Measurements from ENCODE around the gene NRP1. TPM values are rescaled to one million over a fixed set of nuclear protein-coding genes. Genes with fewer than 3 reads are reported as not detected.

NRP1 gene
- polyA plus RNA-seq, 1 of the 3 experiments (the other 2 are of a cell fraction), result 129 TPM

DNA sequence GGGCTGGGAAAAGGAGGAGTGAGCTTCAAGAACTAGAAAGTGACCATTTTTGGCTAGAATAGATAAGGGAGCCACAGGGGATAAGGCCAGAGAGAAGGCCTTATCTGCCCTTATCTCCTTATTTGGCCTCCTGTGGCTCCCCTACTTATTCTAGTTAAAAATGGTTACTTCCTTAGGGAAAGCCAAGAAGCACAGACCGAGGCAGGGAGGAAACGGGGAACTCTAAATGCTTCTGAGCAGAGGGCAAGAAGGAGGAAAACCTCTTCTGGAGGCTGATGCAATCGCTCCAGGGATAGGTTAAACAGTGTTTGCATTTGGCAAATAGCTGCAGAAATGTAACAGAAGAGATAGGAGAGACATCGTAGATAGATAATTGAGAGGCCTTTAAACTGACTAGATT, 18.6 kb downstream of the NRP1 start:
- H3K36me3 ChIP-seq (replicated peaks in 1 of 2; ENCODE audit: control insufficient read depth in 1 of 2, insufficient read depth in 2 of 2, low read length in 1 of 2), result peaks cover 4 to 84% of the 10 kb centered on the region in 2 experiments
- H3K27me3 ChIP-seq (ENCODE audit: insufficient read depth), result no peaks in the 10 kb centered on the region
- 90% methylated on average over 4 of the region's 4 CpGs for WGBS (ENCODE audit: low lambda C conversion rate)
- H3F3A ChIP-seq (replicated peaks; ENCODE audit: insufficient read depth), result peaks cover 20% of the 10 kb centered on the region
- no peaks in the 10 kb centered on the region for H3K9me2 ChIP-seq
- peaks cover 100% of the 10 kb centered on the region for H3K79me2 ChIP-seq (ENCODE audit: insufficient read depth)
- H3K4me1 ChIP-seq (ENCODE audit: control insufficient read depth in 1 of 2, insufficient read depth in 2 of 2, low read depth in 1 of 2, low read length in 1 of 2), result peaks cover 8 to 20% of the 10 kb centered on the region in 2 experiments; a peak in 2 of 4 replicates
- ChIA-PET CTCF (no interaction called here), POLR2A (no interaction called here)
- no peaks in the 10 kb centered on the region for H3K9me3 ChIP-seq
- H4K20me1 ChIP-seq (ENCODE audit: insufficient read depth), result peaks cover 90% of the 10 kb centered on the region
- H2AFZ ChIP-seq (ENCODE audit: low read depth), result no peak overlapping the region
- no peak for DNase-seq
- no peak for TF ChIP-seq MXI1 (IDR thresholded peaks at IDR 0.05; ENCODE audit: low read depth, low read length)
- no peak for TF ChIP-seq ELF1 (IDR thresholded peaks at IDR 0.05)
- TF ChIP-seq NFIC (IDR thresholded peaks at IDR 0.05; ENCODE audit: borderline replicate concordance), result no peak
- no peak for TF ChIP-seq MEF2A (IDR thresholded peaks at IDR 0.05; ENCODE audit: borderline replicate concordance, low read depth)
- TF ChIP-seq YY1 (IDR thresholded peaks at IDR 0.05; ENCODE audit: low read depth), result no peak
- no peak for TF ChIP-seq RAD21 (IDR thresholded peaks at IDR 0.05; ENCODE audit: low read length)
- TF ChIP-seq, protein P1, sequence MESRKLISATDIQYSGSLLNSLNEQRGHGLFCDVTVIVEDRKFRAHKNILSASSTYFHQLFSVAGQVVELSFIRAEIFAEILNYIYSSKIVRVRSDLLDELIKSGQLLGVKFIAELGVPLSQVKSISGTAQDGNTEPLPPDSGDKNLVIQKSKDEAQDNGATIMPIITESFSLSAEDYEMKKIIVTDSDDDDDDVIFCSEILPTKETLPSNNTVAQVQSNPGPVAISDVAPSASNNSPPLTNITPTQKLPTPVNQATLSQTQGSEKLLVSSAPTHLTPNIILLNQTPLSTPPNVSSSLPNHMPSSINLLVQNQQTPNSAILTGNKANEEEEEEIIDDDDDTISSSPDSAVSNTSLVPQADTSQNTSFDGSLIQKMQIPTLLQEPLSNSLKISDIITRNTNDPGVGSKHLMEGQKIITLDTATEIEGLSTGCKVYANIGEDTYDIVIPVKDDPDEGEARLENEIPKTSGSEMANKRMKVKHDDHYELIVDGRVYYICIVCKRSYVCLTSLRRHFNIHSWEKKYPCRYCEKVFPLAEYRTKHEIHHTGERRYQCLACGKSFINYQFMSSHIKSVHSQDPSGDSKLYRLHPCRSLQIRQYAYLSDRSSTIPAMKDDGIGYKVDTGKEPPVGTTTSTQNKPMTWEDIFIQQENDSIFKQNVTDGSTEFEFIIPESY (IDR thresholded peaks at IDR 0.05; ENCODE audit: borderline replicate concordance, low read depth), result no peak
- no peak for TF ChIP-seq CHD2 (IDR thresholded peaks at IDR 0.05; ENCODE audit: low read length, partially characterized antibody)
- no peak overlapping the region for H3K4me2 ChIP-seq
- no peak overlapping the region for H3K4me3 ChIP-seq (ENCODE audit: low read depth in 2 of 2, low read length in 1 of 2)
- no peak overlapping the region for H3K27ac ChIP-seq (ENCODE audit: low read depth in 2 of 2, low read length in 1 of 2)
- H3K9ac ChIP-seq, result no peak overlapping the region

DNA sequence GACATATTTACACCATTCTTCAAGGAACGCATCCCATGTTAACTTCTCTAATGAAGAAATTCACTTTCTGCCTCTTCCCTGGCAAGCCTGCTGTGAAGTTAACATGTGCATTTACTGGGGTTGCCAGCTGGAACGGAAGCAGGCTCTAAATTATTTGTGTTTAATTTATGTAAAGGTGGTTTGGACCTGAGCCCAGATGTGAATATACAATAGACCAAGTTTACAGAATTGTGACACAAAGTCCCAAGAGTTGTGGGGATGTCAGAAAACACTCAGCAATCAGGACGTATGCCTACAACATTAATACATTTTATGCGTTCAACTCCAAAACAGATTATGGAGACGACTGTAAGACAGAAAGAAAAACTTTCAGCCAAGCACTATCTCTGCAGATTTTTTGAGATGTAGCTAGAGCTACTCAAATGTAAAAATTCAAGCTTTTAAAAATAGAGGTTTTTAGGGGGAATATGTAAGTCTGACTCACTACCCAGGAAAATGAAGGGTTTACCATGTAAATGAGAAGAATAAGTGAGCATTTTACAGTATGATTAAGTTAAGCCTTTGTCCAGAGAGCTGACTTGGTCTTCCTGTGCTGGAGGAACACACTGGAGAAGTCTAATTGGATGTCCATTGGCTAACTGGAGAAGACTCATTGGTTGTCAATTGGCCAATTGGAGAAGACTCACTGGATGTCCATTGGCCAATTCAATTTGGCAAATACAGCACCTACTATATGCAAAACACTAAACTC, 19.5 kb downstream of the NRP1 start:
- Histone ChIP-seq H3K36me3 (replicated peaks in 1 of 2; ENCODE audit: control insufficient read depth in 1 of 2, insufficient read depth in 2 of 2, low read length in 1 of 2) (peaks cover 8 to 84% of the 10 kb centered on the region in 2 experiments), H3K79me2 (ENCODE audit: insufficient read depth) (peaks cover 100% of the 10 kb centered on the region), H3K4me1 (ENCODE audit: control insufficient read depth in 1 of 2, insufficient read depth in 2 of 2, low read depth in 1 of 2, low read length in 1 of 2) (peaks cover 8 to 20% of the 10 kb centered on the region in 2 experiments; a peak in 2 of 4 replicates), H4K20me1 (ENCODE audit: insufficient read depth) (peaks cover 95% of the 10 kb centered on the region), H3K27me3 (ENCODE audit: insufficient read depth) (no peaks in the 10 kb centered on the region), H2AFZ (ENCODE audit: low read depth) (no peak overlapping the region), H3K9me2 (no peaks in the 10 kb centered on the region), H3K9ac (no peak overlapping the region), H3K4me2 (no peak overlapping the region), H3K4me3 (ENCODE audit: low read depth in 2 of 2, low read length in 1 of 2) (no peak overlapping the region), H3K9me3 (no peaks in the 10 kb centered on the region), H3K27ac (ENCODE audit: low read depth in 2 of 2, low read length in 1 of 2) (peak overlapping the region in 1 of 2 experiments; percentile 2; a peak in 1 of 4 replicates), H3F3A (replicated peaks; ENCODE audit: insufficient read depth) (peaks cover 22% of the 10 kb centered on the region)
- TF ChIP-seq GABPA (IDR thresholded peaks at IDR 0.05; ENCODE audit: low read depth), result no peak
- no peak for TF ChIP-seq RFX5 (IDR thresholded peaks at IDR 0.05; ENCODE audit: low read length)
- no peak for TF ChIP-seq RCOR1 (IDR thresholded peaks at IDR 0.05; ENCODE audit: low read length)
- no peak for TF ChIP-seq POLR2AphosphoS5 (IDR thresholded peaks at IDR 0.05; ENCODE audit: low read depth, low read length)
- no peak for TF ChIP-seq RAD21 (IDR thresholded peaks at IDR 0.05; ENCODE audit: low read length)
- TF ChIP-seq, protein P2, sequence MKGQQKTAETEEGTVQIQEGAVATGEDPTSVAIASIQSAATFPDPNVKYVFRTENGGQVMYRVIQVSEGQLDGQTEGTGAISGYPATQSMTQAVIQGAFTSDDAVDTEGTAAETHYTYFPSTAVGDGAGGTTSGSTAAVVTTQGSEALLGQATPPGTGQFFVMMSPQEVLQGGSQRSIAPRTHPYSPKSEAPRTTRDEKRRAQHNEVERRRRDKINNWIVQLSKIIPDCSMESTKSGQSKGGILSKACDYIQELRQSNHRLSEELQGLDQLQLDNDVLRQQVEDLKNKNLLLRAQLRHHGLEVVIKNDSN (IDR thresholded peaks at IDR 0.05; ENCODE audit: borderline replicate concordance, low read depth), result no peak
- TF ChIP-seq EZH2phosphoT487 (IDR thresholded peaks at IDR 0.05; ENCODE audit: borderline replicate concordance, low read depth), result no peak
- TF ChIP-seq YY1 (IDR thresholded peaks at IDR 0.05; ENCODE audit: low read depth), result no peak
- TF ChIP-seq MAX (IDR thresholded peaks at IDR 0.05; ENCODE audit: low read depth), result no peak
- TF ChIP-seq ELF1 (IDR thresholded peaks at IDR 0.05), result no peak
- no peak for TF ChIP-seq JUND (IDR thresholded peaks at IDR 0.05)
- TF ChIP-seq CHD2 (IDR thresholded peaks at IDR 0.05; ENCODE audit: low read length, partially characterized antibody), result no peak
- no peak for DNase-seq
- WGBS (ENCODE audit: low lambda C conversion rate), result 77% methylated on average over 5 of the region's 5 CpGs
- POLR2A ChIA-PET, result no interaction called here
- CTCF ChIA-PET, result interaction anchor here (1.2 kb wide), 1 partner anchor 10 kb away, joined by 3 read pairs; no protein-coding TSS in a partner anchor

All from SK-N-SH (cell line).